ENCODE measurements around the gene COL8A1.

The COL8A1 gene

DNA sequence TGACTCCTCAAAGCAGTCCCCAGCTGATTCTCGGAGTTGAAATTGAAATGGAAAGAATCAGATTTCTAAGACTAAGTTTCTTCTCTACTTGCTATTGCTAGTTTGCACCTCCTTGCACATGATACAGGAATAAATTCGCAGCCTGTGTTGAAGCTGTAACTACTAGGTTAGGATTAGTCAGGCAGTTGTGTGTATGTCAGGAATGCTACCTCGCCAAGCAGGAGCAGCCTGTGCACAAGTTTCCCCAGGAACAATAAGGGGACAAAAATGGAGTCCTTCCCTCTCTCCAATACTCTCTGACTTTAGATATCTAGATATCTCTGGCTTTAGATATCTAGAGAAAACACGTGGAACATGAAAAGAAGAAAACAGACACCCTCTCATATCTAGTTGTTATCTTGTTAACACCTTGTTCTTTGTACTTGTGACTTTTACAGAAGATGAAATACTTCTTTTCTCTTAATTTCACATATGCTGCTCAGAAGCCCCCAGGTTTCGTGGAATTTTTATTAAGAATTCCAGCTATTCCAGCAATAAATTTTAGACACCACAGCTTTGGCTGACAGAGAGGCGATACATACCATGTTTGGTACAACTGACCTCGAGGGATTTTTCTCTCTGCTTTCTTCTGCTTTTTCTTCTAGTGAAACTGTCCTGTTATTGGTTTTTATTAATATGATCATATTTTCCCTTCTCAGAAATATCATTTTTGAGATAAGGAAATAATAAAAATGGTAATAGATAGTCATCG, 123.2 kb downstream of the COL8A1 start:
- DNase-seq (ENCODE audit: low read depth): no peak

DNA sequence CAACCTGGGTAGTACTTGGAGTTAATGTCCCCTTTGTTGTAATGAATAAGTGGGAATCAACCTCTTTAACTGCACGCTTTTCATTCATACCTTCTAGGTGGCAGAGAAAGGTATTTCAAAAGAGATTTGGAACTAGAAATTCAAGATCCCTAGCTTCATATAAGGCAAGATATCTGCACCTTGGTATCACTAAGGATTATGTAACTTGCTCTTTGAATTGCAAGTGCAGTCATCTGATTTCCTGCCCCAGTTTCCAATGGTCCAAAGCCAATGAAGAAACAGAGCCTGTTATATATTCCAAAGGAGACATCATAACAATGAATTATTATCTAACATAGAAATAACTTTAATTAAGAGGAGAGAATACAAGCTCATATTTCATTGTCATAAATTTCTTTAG, 124.5 kb downstream of the COL8A1 start:
- no peak for DNase-seq (ENCODE audit: low read depth)

DNA sequence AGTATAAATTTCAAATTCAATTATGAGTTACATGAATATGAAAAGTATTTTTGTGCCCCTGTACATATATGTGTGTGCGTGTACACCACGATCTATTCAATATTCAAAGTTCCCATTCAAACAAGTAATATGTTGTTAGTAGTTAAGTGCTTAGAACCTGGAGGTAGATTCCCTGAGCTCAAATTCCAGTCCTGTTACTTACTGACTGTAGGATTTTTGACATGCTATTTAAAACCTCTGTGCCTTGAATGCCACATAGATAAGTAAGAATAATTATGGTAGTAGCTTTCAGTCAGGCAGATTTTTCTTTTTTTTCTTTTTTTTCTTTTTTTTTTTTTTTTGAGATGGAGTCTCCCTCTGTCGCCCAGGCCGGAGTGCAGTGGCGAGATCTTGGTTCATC, 126.0 kb downstream of the COL8A1 start:
- no peak for DNase-seq (ENCODE audit: low read depth)

DNA sequence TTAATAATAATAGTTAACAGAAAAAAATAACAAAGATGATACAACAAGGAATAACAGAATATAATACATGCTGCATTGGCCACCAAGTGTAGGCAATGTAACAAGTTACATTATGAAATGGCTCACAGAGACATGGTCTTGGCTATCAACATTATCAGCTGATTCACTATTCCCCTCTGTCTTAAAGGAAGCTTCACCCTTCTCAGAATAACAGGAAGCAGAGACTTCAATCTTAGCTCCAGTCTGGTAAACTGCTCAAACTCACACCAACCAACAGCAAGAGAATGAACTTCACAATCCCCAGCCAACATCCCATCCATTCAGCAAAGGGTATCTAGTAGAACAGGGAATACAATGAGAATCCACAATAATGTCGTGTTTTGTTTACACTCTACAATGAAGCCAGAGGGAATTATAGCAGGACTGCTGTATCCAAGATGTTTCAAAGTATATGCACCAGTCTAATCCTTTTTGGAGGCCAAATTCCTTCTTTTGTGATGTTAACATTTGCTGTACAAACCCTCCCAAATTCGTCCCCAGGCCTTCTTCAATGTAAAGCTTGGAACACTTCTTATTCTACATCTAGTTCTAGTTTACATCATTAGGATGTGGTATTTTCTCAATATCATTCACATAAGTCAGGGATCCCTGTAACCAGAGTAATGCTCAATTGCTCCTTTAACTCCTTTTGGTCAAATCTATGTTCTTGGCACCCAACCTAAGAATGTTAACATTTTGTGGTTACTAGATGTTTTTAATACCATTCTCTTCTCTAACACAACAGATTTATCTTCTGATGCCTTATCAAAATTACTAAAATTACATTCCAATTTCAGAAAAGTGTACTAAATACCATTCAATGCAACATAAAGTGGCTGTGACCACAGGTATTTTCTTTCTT, 126.9 kb downstream of the COL8A1 start:
- peak; percentile 33 for DNase-seq (ENCODE audit: low read depth)

DNA sequence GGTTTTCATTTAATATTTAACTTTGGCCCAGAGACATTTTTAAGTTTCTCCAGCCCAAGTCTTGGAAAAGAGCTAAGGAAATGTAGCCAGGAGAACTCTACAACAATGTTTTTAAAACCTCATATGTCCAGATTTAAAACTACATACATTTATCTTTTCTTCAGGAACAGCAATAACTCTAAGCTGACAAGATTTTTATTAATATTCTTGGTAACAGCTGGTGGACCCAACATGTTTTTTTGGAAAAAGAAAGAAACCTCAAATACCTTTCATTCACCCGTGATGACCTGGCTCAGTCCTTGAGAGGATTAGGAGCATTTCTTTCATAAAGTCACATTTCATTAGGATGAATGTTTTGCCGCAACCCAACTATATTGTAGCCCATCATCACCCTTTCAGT, 128.9 kb downstream of the COL8A1 start:
- peak; percentile 16 for DNase-seq (ENCODE audit: low read depth)

DNA sequence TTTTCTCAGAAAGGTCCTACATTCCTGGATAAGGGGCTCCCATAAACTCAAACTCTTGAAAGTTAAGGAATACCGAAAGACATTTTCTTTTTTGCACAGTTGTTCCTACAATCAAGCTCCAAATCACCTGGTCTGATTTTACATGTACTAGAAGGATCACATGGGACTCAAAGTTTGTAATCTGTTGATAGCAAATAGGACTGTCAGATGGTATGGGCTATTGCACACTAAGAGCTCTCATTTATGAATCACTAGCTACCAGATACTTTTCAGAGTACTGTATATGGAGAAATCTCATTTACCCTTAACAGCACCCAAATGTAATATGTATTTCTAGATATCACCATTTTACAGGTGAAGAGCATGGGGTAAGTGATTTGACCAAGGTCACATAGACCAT, 129.7 kb downstream of the COL8A1 start:
- DNase-seq (ENCODE audit: low read depth): no peak

DNA sequence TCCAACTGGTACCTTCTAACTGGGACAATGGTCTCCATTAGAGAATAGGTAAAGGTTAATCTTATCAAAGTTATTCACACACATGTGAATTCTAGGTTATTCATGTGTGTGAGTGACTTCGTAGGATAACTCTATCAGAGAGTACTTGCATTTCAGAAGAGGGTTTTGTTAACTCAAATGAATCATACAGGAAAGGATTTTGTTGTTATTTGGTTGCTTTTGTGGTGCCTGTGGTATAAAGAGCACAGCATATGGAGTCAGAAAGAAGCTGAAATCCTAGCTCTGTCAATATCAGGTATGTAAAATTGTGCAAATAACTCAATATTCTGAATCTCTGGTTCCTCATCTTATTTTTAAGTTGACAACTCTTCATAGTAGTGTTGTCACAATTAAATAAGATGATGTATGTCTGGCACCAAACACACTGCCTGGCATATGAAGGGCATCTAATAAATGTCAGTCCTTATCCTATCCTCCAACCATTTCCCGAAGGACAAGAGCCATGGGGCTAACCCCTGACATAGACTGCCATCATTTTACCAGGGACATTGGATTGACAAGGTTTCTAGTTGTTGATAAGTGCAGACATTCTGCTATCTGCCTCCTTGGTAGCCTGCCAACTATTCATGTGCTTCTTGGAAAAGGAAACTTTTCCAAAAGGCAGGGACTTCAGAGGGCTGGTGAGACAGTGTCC, 130.6 kb downstream of the COL8A1 start:
- no peak for DNase-seq (ENCODE audit: low read depth)

DNA sequence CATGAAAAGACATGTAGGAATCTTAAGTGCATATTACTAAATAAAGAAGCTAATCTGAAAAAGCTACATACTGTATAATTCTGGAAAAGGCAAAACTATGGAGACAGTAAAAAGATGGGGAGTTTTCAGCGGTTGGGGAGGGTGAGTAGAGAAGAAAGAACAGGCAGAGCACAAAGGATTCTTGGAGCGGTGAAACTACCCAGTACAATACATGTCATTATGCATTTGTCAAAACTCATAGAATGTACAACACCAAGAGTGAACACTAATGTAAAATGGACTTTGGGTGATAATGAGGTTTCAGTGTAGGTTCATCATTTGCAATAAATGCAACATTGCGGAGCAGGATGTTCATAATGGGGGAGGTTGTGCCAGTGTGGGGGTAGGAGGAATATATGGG, 133.8 kb downstream of the COL8A1 start:
- DNase-seq (ENCODE audit: low read depth): no peak

DNA sequence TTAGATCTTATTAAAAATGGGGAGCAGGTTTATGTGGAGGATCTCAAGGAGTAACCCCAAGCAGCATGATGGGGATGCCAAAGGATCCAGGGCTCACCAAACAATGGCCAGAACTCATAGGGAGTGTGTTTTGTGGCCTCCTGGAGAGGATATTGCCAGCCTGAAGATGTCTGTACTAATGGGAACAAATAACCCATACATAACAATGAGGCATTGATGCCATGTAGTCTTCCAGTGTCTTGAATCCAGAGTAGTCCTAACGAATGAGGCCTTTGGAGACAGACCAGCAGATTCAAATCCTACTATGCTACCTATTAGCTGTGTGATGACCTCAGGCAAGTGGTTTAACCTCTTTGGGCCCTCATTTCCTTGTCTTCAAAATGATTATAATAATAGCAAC, 134.3 kb downstream of the COL8A1 start:
- no peak for DNase-seq (ENCODE audit: low read depth)

DNA sequence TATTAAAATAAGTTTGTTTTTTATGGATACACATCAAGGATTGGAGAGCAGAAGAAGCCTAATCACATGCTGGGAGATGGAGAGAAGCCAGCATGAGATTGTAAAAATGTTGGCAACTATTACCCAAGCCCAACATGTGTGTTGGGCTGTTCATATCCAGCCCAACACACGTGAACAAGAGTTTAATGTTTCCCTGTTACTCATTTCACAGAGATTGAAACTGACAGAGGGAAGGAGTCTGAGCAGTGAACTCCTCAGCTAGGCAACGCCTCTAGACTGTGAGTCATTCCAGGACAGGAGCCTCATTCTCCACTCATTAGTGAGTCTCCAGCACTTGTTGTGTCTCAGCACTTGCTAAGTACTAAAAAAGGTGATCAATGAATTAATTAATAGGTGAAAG, 136.1 kb downstream of the COL8A1 start:
- DNase-seq (ENCODE audit: low read depth): peak; percentile 83

DNA sequence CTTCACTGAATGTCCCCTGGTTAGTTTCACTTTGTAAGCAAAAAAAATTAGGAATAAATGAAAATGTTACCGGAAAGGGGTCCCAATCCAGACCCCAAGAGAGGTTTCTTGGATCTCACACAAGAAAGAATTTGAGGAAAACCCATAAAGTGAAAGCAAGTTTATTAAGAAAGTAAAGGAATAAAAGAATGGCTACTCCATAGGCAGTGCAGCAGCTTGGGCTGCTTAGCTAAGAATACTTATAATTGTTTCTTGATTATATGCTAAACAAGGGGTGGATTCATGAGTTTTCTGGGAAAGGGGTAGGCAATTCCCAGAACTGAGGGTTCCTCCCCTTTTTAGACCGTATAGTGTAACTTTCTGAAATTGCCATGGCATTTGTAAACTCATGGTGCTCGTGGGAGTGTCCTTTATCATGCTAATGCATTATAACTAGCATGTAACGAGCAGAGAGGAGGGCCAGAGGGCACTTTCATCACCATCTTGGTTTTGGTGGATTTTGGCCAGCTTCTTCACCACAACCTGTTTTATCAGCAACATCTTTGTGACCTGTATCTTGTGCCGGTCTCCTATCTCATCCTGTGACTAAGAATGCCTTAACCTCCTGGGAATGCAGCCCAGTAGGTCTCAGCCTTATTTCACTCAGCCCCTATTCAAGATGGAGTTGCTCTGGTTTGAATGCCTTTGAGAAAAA, 138.3 kb downstream of the COL8A1 start:
- DNase-seq (ENCODE audit: low read depth): no peak

DNA sequence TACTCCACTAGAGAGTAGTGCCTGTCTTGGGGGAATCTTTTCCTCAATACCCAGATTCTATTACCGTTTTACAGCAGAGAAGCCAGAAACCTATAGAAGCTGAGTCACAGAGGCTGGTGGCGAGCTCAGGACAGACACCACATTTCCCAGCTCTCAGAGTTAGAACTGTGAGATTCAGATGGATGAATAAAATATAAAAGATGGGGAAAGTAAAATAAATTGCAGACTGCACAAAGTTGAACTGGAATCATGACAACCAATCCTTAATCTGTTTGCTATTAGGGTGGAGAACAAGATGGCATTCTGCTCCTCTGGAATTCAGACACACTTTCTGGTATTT, 138.8 kb downstream of the COL8A1 start:
- no peak for DNase-seq (ENCODE audit: low read depth)

DNA sequence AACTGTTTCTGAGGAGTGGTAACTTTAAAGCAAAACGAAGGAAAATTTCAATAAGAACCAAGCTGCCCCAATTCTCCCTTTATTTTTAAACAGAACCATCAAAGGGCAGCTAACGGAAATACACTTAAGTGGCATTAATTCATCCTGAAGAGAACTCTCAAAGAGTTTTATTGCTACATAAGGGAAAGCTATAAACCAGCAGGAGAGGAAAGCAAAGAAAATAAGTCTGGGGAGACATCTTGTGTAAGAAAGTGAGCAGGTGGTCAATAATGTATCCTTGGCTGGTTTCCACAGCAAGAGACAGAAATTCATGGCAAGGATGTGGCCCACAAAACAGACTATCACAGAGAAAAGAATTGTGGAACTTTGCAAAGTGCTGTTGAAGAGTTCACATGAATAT, 139.3 kb downstream of the COL8A1 start:
- DNase-seq (ENCODE audit: low read depth): no peak

DNA sequence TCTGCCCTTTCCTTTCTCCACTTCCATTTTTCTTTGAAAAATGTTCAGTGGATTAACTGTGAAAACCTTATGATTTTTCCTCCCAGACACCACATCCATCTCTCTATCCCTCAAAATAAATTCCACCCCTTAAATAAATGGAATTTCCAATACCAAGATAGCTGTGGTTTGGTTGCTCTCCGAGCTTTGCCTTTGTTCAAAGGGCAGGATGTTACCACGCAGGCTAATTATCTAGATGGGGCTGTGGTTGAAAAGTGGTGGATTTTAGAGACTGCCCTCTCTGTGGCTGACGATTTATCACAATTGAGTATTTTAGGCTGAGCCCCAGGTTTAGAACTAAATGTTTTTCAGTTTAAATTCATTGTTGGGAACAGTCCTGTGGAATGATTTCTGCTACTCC, 142.4 kb downstream of the COL8A1 start:
- DNase-seq (ENCODE audit: low read depth): no peak

DNA sequence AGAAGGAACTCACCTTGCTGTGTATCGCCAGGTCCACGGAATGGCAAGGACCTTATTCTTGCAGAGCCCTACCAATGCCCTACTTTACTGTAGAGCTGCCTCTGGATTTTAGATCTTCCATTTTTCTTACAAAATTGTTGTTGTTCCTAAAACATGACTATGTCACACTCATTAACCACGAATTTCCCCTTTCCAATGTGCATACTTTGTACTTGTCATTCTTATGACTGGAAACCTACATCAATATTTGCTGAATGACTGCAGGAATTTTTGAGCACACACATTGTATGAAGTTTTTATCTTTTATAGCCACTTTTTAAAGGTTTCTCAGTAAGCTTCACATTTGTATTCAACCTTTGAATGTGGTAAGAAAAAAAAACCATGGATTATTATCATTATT, 143.4 kb downstream of the COL8A1 start:
- no peak for DNase-seq (ENCODE audit: low read depth)

DNA sequence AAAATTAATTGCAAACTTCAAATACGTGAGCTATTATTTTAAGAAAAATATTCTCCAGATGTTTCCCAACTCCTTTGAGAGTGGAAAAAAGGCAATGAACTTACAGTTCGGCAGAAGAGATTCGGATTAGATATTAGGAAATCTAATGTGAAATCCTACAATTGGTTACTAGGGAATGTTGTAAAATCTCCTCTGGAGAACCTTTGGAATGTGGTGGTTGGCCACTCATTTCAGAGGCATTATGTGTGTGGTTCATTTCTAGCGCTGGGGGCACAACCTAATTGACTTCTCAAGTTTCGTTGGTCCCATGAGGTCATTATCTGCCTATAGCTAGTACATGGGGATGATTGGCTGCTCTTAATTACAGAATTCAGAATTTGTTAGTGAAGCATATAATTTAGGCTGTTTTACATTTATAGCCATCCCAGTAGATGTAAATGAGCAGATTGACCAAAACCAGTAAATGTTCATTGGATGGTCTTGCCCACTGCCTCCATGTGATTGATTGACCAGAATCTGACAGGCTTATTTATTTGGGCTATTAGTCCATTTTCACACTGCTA, 144.7 kb downstream of the COL8A1 start:
- DNase-seq (ENCODE audit: low read depth): peak; percentile 97

DNA sequence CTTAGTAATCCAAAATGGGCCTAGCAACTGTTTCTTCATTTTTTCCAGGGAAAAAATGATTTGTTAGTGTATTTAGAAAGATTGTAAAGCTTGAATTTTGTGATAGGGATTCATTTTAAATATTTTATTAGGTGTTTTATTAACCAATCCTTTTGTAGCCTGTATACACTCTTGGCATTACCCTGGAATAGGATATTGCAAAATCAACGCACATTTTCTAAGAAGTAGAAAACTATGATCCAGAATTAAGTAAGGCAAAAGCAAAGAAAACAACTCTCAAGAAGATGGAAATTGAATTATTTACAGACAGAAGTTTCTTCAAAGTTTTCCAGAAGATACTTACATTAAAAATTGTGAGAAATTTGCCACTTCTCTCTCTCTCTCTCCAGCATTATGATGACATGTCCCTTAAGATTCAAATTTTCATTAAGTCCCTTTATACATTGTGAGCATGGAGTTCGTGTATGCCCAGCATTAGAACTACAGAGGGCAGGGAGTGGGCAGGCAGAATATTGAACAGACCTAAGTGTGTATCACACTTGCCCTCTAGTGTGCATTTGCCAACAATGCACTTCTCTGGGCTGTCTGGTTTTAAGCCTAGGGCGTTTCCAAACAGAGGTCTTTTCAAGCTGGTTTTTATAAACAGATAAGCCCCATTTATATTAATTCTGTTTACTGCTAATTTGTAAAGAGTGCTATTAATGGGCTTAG, 150.8 kb downstream of the COL8A1 start:
- DNase-seq (ENCODE audit: low read depth): peak; percentile 79

DNA sequence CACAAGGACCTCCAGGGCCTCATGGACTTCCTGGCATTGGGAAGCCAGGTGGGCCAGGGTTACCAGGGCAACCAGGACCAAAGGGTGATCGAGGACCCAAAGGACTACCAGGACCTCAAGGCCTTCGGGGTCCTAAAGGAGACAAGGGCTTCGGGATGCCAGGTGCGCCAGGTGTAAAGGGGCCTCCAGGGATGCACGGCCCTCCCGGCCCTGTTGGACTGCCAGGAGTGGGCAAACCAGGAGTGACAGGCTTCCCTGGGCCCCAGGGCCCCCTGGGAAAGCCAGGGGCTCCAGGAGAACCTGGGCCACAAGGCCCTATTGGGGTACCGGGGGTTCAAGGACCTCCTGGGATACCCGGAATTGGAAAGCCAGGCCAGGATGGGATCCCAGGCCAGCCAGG, 156.1 kb downstream of the COL8A1 start:
- DNase-seq (ENCODE audit: low read depth): no peak

DNA sequence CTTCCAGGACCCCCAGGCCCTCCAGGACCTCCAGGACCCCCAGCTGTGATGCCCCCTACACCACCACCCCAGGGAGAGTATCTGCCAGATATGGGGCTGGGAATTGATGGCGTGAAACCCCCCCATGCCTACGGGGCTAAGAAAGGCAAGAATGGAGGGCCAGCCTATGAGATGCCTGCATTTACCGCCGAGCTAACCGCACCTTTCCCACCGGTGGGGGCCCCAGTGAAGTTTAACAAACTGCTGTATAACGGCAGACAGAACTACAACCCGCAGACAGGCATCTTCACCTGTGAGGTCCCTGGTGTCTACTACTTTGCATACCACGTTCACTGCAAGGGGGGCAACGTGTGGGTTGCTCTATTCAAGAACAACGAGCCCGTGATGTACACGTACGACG, 157.2 kb downstream of the COL8A1 start:
- no peak for DNase-seq (ENCODE audit: low read depth)

DNA sequence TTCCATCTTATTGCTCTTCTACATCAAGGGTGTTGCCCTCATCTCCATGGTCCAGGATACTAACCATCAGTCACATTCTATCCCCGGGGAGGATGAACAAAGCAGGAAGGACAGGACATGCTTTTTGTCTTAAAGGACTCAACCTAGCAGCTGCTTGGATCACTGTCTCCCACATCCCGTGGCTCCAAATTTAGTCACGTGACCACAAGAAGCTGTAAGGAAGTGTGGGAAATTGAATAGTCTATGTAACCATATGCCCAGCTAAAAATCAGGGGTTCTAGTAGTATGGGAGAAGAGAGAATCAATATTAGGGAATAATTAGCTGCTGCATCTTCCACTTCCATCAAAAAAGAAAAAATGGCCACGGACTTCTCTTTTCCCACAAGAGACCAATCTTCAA, 161.0 kb downstream of the COL8A1 start:
- DNase-seq (ENCODE audit: low read depth): no peak

DNA sequence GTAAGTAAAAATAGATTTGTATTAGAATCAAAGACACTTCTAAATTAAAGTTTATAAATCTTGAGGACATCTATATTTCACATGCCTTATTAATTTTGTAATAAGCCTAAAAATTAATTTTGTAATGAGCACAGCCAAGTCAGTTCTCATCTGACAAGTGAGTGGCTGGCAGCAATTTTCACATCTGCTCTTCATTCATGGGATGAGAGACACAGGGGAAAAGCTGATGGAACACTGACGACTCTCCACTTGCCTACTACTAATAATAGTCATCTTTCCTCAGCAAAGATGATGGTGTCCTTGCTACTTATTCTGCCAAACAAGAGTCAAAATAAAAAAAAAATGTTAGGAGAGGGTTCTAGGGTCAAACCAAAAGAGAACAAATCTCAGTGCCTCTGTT, 164.9 kb downstream of the COL8A1 start:
- DNase-seq (ENCODE audit: low read depth): no peak

Measured in fibroblast of gingiva (primary cell).